A549 (cell line): Measurements from ENCODE around the gene STAP2. TPM values are rescaled to one million over a fixed set of nuclear protein-coding genes. Genes with fewer than 3 reads are reported as not detected.

Experiments used
- ATAC-seq, 2 experiments: fragments of 200-7000 bp in 1 of 2; fragments of >200 bp in 1 of 2; cut with Nextera tagmentation in 1 of 2; cut with Tn5 transposase in 1 of 2; 3 replicates each; pipeline versions ENCODE4 v1.8.0 to v1.9.1; 2018 to 2020; ENCODE audit warnings: mild to moderate bottlenecking in 1 of 2, moderate library complexity in 1 of 2
- CTCF ChIA-PET: fragments of 300-600 bp; sonication (Branson Sonifier 250); formaldehyde crosslinking; extraction: SDS; loops from one replicate; lab custom pipeline; 2021; ENCODE audit warnings: antibody characterized with exemption, inconsistent platforms; lab: Yijun Ruan, JAX
- POLR2A ChIA-PET: fragments of 350-600 bp; formaldehyde crosslinking; extraction: SDS; loops from one replicate; lab custom pipeline; 2021; ENCODE audit warnings: antibody characterized with exemption, inconsistent platforms; lab: Yijun Ruan, JAX
- DNase-seq, 2 experiments: peaks; one replicate each; pipeline versions ENCODE4 v3.0.0 to v3.0.0-alpha.2; 2011 to 2016; ENCODE audit warnings: low read depth in 1 of 2, low spot score in 1 of 2
- FAIRE-seq: peaks from 2 replicates; lab custom pipeline; 2011; peaks lifted over from hg19 to GRCh38; lab: Jason Lieb, UNC
- H3K27ac ChIP-seq, 2 experiments: fragments of >200 bp; sonication (Bioruptor Twin); formaldehyde crosslinking; 3 replicates each; pipeline ENCODE4 v1.5.1; 2016 to 2017
- H3K4me1 ChIP-seq: fragments of >200 bp; sonication (Bioruptor Twin); formaldehyde crosslinking; 3 replicates; pipeline ENCODE4 v1.6.1; 2016
- H3K4me2 ChIP-seq: fragments of >200 bp; sonication (Bioruptor Twin); formaldehyde crosslinking; 3 replicates; pipeline ENCODE4 v1.6.1; 2016
- H3K4me3 ChIP-seq: fragments of >200 bp; sonication (Bioruptor Twin); formaldehyde crosslinking; 3 replicates; pipeline ENCODE4 v1.5.1; 2016
- H3K9me3 ChIP-seq: fragments of >200 bp; sonication (Bioruptor Twin); formaldehyde crosslinking; 3 replicates; pipeline ENCODE4 v1.6.1; 2016
- CTCF ChIP-seq: fragments of >200 bp; sonication (Bioruptor Twin); formaldehyde crosslinking; IDR thresholded peaks from 3 replicates; pipeline ENCODE4 v1.5.1; 2016
- EHMT2 ChIP-seq: fragments of 200-600 bp; sonication (generic); IDR thresholded peaks from 2 replicates; pipeline ENCODE4 v1.6.1; 2016; ENCODE audit warnings: antibody characterized with exemption, low read depth, mild to moderate bottlenecking, moderate library complexity
- ESRRA ChIP-seq: fragments of 150-350 bp; IDR thresholded peaks from 2 replicates; pipeline ENCODE4 v1.6.1; 2014; ENCODE audit warnings: mild to moderate bottlenecking, low read length, borderline replicate concordance
- GATA3 ChIP-seq: IDR thresholded peaks from 2 replicates; pipeline ENCODE4 v1.6.1; 2012; ENCODE audit warnings: borderline replicate concordance
- HES2 ChIP-seq: fragments of >200 bp; sonication (Bioruptor Twin); formaldehyde crosslinking; IDR thresholded peaks from 2 replicates; pipeline ENCODE4 v1.6.1; 2016
- HOXA7 ChIP-seq: fragments of 250-450 bp; sonication (Bioruptor Pico); IDR thresholded peaks from 2 replicates; pipeline ENCODE4 v1.5.0; 2020; ENCODE audit warnings: mild to moderate bottlenecking, moderate library complexity
- HOXB13 ChIP-seq: fragments of 250-450 bp; sonication (Bioruptor Pico); IDR thresholded peaks from 2 replicates; pipeline ENCODE4 v1.5.0; 2020; ENCODE audit warnings: low read depth, mild to moderate bottlenecking, moderate library complexity
- HOXB5 ChIP-seq: fragments of 250-450 bp; sonication (Bioruptor Pico); IDR thresholded peaks from 2 replicates; pipeline ENCODE4 v1.5.0; 2020; ENCODE audit warnings: mild to moderate bottlenecking, moderate library complexity
- JUN ChIP-seq, 2 experiments: fragments of >200 bp; sonication (Bioruptor Twin); formaldehyde crosslinking; IDR thresholded peaks; 2 replicates in 1 of 2; 3 replicates in 1 of 2; pipeline ENCODE4 v1.6.1; 2016 to 2017
- KDM1A ChIP-seq: fragments of 200-600 bp; sonication (generic); IDR thresholded peaks from 2 replicates; pipeline ENCODE4 v1.6.1; 2016; ENCODE audit warnings: low read depth, mild to moderate bottlenecking
- KDM5A ChIP-seq: fragments of 200-600 bp; sonication (generic); IDR thresholded peaks from 2 replicates; pipeline ENCODE4 v1.6.1; 2016; ENCODE audit warnings: antibody characterized with exemption, mild to moderate bottlenecking
- MAFK ChIP-seq: fragments of 450-650 bp; IDR thresholded peaks from 2 replicates; pipeline ENCODE4 v1.6.1; 2014; ENCODE audit not compliant: partially characterized antibody
- MAX ChIP-seq: IDR thresholded peaks from 2 replicates; pipeline ENCODE4 v1.6.1; 2012
- MYC ChIP-seq: IDR thresholded peaks from 2 replicates; pipeline ENCODE4 v1.6.1; 2012; ENCODE audit warnings: mild to moderate bottlenecking, inconsistent platforms, low read length, improper control_type of control experiment, borderline replicate concordance
- NR3C1 ChIP-seq: fragments of >200 bp; sonication (Bioruptor Twin); formaldehyde crosslinking; IDR thresholded peaks from 3 replicates; pipeline ENCODE4 v1.6.1; 2017
- POLR2A ChIP-seq: IDR thresholded peaks from 2 replicates; pipeline ENCODE4 v1.6.1; 2012; ENCODE audit warnings: mild to moderate bottlenecking, low read length
- POLR2AphosphoS2 ChIP-seq: conservative IDR thresholded peaks from 2 replicates; pipeline ENCODE4 v1.6.1; 2012; ENCODE audit warnings: low read length, improper control_type of control experiment, inconsistent platforms
- RCOR1 ChIP-seq: fragments of 150-350 bp; IDR thresholded peaks from 2 replicates; pipeline ENCODE4 v1.6.1; 2014; ENCODE audit warnings: antibody characterized with exemption, low read length, low read depth
- REST ChIP-seq: fragments of 200-600 bp; sonication (generic); IDR thresholded peaks from 2 replicates; pipeline ENCODE4 v1.6.1; 2016; ENCODE audit warnings: antibody characterized with exemption, mild to moderate bottlenecking, moderate library complexity
- RFX5 ChIP-seq: fragments of 450-650 bp; IDR thresholded peaks from 2 replicates; pipeline ENCODE4 v1.7.1; 2014; ENCODE audit warnings: antibody characterized with exemption, mild to moderate bottlenecking, moderate library complexity
- RNF2 ChIP-seq: fragments of 200-600 bp; sonication (generic); IDR thresholded peaks from 2 replicates; pipeline ENCODE4 v1.6.1; 2016; ENCODE audit warnings: low read depth, mild to moderate bottlenecking, antibody characterized with exemption, moderate library complexity, borderline replicate concordance
- TFCP2L1 ChIP-seq: fragments of 250-450 bp; sonication (Bioruptor Pico); IDR thresholded peaks from 2 replicates; pipeline ENCODE4 v1.5.0; 2021; ENCODE audit warnings: mild to moderate bottlenecking
- ZFP36 ChIP-seq: fragments of 450-650 bp; IDR thresholded peaks from 2 replicates; pipeline ENCODE4 v1.6.1; 2014; ENCODE audit warnings: borderline replicate concordance; ENCODE audit not compliant: partially characterized antibody
- ZSCAN20 ChIP-seq: fragments of 250-450 bp; sonication (Bioruptor Pico); IDR thresholded peaks from 2 replicates; pipeline ENCODE4 v1.8.0; 2022; ENCODE audit warnings: mild to moderate bottlenecking, moderate library complexity
- WGBS: methylation state at CpG from one replicate; pipeline ENCODE4 v1.1.6; 2017; ENCODE audit errors: missing lambda C conversion rate; 5-methylcytosine and 5-hydroxymethylcytosine counted together
- polyA plus RNA-seq, 4 experiments: library from polyadenylated mRNA; depleted of rRNA in 3 of 4; stranded (reverse); fragments of >200 nt; fragmentation: RNase III in 1 of 4; extraction: RNeasy Plus Mini Kit Qiagen cat#74134 plus additional on column Dnase treatment in 1 of 4; gene quantifications; 2 replicates in 3 of 4; 3 replicates in 1 of 4; pipeline ENCODE4 v1.2.3, GENCODE V29; 2011 to 2017

STAP2 gene
- polyA plus RNA-seq, 2 of the 4 experiments (the other 2 are of a cell fraction) = 0.19 TPM; not detected in 1

DNA sequence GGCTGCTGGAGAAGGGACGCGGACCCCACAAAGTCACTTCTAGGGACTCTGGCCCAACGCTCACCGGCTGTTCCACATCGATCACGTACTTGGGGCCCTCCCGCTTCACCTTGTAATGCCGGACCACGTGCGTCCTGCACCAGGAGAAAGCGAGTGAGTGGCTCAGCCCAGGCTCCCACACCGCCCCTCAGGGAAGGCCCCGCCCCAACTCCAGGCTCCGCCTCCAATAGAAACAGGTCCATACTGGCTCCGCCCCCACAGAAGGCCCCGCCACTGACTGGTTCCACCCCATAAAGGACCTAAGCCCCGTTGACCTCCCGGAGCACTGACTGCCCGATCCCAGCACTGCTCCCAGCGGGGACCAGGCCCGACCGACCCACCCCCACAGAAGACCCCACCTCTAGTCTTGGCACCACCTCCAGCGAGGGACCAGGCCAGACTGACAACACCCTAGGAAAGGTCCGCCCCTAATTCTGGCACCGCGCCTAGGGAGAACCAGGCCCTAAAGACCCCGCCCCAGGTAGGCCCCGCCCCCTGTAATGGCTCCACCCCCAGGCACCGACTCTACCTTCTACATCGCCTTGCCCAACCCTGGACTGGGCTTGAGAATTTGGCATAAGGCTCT lies 11.3 kb downstream of the STAP2 start:
- FAIRE-seq (no peak), DNase-seq (peak in 1 of 2 experiments; percentile 33), ATAC-seq (peak; percentile 35 to 62; a peak in 3 of 6 replicates)
- no peak for TF ChIP-seq CTCF
- TF ChIP-seq REST = no peak
- TF ChIP-seq POLR2AphosphoS2 = no peak
- TF ChIP-seq ZFP36 = no peak
- TF ChIP-seq MAFK = no peak
- TF ChIP-seq KDM5A = no peak
- no peak for TF ChIP-seq JUN (IDR thresholded peaks at IDR 0.05)
- no peak for TF ChIP-seq KDM1A
- no peak for TF ChIP-seq HOXB13
- no peak for TF ChIP-seq NR3C1
- TF ChIP-seq RNF2 = no peak
- POLR2A ChIA-PET = no interaction called here
- Histone ChIP-seq H3K27ac (no peak overlapping the region), H3K4me2 (no peak overlapping the region), H3K4me3 (no peak overlapping the region), H3K4me1 (no peaks in the 10 kb centered on the region), H3K9me3 (no peaks in the 10 kb centered on the region)
- CTCF ChIA-PET = no interaction called here
- 84% methylated on average over 14 of the region's 30 CpGs for WGBS

DNA sequence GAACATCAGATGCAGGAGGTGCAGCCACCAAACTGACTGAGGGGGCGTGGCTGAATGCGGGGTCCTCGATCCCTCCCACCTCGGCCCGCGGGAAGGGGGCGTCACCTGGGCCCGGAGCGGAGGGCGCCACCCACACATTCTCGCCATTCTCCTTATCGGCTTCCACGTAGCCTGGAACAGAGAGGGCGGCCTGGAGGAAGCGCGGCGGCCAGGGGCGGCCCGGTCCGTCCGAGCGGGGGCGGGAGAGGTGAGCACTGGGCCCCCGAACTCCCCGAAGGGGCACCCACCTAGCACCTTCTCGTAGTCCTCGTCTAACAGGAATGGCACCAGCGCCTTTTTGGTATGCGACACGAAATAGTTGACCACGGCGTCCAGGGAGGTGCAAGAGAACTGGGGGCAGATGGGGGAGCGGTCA lies 11.8 kb downstream of the STAP2 start:
- H3K4me2 ChIP-seq = no peak overlapping the region
- POLR2A ChIA-PET = no interaction called here
- no peak overlapping the region for H3K27ac ChIP-seq
- WGBS = 67% methylated on average over 28 of the region's 33 CpGs
- H3K9me3 ChIP-seq = no peaks in the 10 kb centered on the region
- DNase-seq (no peak), FAIRE-seq (no peak), ATAC-seq (no peak)
- TF ChIP-seq GATA3 (no peak), ZSCAN20 (CRISPR knock-in tag) (no peak), MAX (no peak), POLR2A (no peak), RFX5 (no peak), HOXB5 (no peak)
- H3K4me1 ChIP-seq = no peaks in the 10 kb centered on the region
- CTCF ChIA-PET = interaction anchor here (0.6 kb wide), 1 partner anchor 80 kb away, joined by 3 read pairs; no protein-coding TSS in a partner anchor
- no peak overlapping the region for H3K4me3 ChIP-seq

GRCh38 chr19:4326215-4326836 lies 12.3 kb downstream of the STAP2 start:
- Histone ChIP-seq H3K27ac (no peak overlapping the region), H3K4me1 (no peaks in the 10 kb centered on the region), H3K9me3 (no peaks in the 10 kb centered on the region), H3K4me2 (no peak overlapping the region), H3K4me3 (no peak overlapping the region)
- DNase-seq (no peak), FAIRE-seq (no peak), ATAC-seq (no peak)
- ChIA-PET CTCF (interaction anchor here (0.6 kb wide), 1 partner anchor 79 kb away, joined by 3 read pairs; no protein-coding TSS in a partner anchor), POLR2A (no interaction called here)
- TF ChIP-seq KDM5A = no peak
- TF ChIP-seq RCOR1 = no peak
- no peak for TF ChIP-seq NR3C1
- no peak for TF ChIP-seq MYC
- no peak for TF ChIP-seq TFCP2L1 (CRISPR knock-in tag)
- no peak for TF ChIP-seq HOXA7 (CRISPR knock-in tag)
- TF ChIP-seq EHMT2 = no peak
- no peak for TF ChIP-seq ESRRA
- no peak for TF ChIP-seq ZFP36
- TF ChIP-seq HES2 = no peak
- 65% methylated on average over 11 of the region's 13 CpGs for WGBS
